Uterus (tissue), 2 donors: ENCODE data around the gene CWC27.

Experiments used
- POLR2A ChIP-seq, 2 donors: fragments of 450-650 bp; IDR thresholded peaks; one replicate each; pipeline ENCODE4 v1.6.1; 2016; ENCODE audit warnings: antibody characterized with exemption in 2 of 2, mild to moderate bottlenecking in 1 of 2, moderate library complexity in 1 of 2
- TF ChIP-seq, protein P1 (sequence below), 4 experiments: fragments of 200-600 bp in 2 of 4; fragments of 450-650 bp in 2 of 4; sonication (generic) in 2 of 4; IDR thresholded peaks; one replicate each; pipeline ENCODE4 v1.5.1; 2016 to 2019; ENCODE audit warnings: antibody characterized with exemption in 4 of 4, mild to moderate bottlenecking in 2 of 4, moderate library complexity in 1 of 4

DNA sequence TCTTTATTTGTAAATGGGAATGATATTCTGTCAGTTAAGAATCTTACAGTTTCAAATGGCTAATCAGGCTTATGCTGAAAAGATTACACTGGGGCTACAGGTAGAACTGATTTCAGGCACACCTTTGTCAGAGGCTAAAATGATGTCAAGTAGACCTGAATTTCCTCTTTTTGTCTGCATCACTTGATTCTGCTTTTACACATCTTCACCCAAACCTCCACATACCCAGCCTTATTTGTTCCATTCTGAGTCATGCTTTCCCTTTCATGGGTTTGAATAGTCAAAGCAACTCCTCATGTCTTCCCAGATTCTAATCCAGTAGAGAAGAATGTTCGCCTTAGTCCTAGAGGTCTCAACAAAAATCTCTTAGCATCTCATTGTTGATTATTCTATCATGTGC is 156.4 kb downstream of the CWC27 start:
- TF ChIP-seq, protein P1, sequence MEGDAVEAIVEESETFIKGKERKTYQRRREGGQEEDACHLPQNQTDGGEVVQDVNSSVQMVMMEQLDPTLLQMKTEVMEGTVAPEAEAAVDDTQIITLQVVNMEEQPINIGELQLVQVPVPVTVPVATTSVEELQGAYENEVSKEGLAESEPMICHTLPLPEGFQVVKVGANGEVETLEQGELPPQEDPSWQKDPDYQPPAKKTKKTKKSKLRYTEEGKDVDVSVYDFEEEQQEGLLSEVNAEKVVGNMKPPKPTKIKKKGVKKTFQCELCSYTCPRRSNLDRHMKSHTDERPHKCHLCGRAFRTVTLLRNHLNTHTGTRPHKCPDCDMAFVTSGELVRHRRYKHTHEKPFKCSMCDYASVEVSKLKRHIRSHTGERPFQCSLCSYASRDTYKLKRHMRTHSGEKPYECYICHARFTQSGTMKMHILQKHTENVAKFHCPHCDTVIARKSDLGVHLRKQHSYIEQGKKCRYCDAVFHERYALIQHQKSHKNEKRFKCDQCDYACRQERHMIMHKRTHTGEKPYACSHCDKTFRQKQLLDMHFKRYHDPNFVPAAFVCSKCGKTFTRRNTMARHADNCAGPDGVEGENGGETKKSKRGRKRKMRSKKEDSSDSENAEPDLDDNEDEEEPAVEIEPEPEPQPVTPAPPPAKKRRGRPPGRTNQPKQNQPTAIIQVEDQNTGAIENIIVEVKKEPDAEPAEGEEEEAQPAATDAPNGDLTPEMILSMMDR (IDR thresholded peaks at IDR 0.05): no peak
- no peak for TF ChIP-seq POLR2A (IDR thresholded peaks at IDR 0.05)
